OCI-LY7 (cell line): ENCODE results near the gene UGT1A10. TPM values are rescaled to one million over a fixed set of nuclear protein-coding genes. Genes with fewer than 3 reads are reported as not detected.

ENCODE experiments used
- BruUV-seq: library from RNA; stranded (reverse); fragments of 400-500 nt; replicated peaks from 2 replicates; lab custom pipeline; 2021; lab: Mats Ljungman, UMichigan
- CTCF ChIA-PET: fragments of 300-600 bp; sonication (Branson Sonifier 250); formaldehyde crosslinking; loops from one replicate; lab custom pipeline; 2022; ENCODE audit warnings: antibody characterized with exemption; ENCODE audit not compliant: unreplicated experiment; lab: Charles Lee
- POLR2A ChIA-PET: fragments of 300-600 bp; sonication (Branson Sonifier 250); formaldehyde crosslinking; loops from one replicate; lab custom pipeline; 2022; ENCODE audit warnings: antibody characterized with exemption; lab: Charles Lee
- DNase-seq: peaks from one replicate; pipeline ENCODE4 v3.0.0-alpha.2; 2015; ENCODE audit warnings: low spot score
- H2AFZ ChIP-seq: fragments of 200-600 bp; sonication (generic), shearing (Covaris generic); 2 replicates; pipeline ENCODE4 v1.6.1; 2014; ENCODE audit warnings: mild to moderate bottlenecking, antibody characterized with exemption, low read length, moderate library complexity
- H3K27ac ChIP-seq: fragments of 200-600 bp; sonication (generic); 2 replicates; pipeline ENCODE4 v1.5.1; 2014; ENCODE audit warnings: mixed run types, low read depth, mild to moderate bottlenecking, moderate library complexity, low read length, inconsistent platforms; ENCODE audit not compliant: poor library complexity, severe bottlenecking
- H3K36me3 ChIP-seq: fragments of 200-600 bp; sonication (generic); 2 replicates; pipeline ENCODE4 v1.6.1; 2014; ENCODE audit warnings: mild to moderate bottlenecking, antibody characterized with exemption, low read length, moderate library complexity, mixed read lengths; ENCODE audit not compliant: insufficient read depth
- H3K4me1 ChIP-seq: fragments of 200-600 bp; sonication (generic); 2 replicates; pipeline ENCODE4 v1.5.1; 2014; ENCODE audit warnings: mild to moderate bottlenecking, low read length; ENCODE audit not compliant: insufficient read depth, poor library complexity, severe bottlenecking
- H3K4me2 ChIP-seq: fragments of 200-600 bp; sonication (generic); 2 replicates; pipeline ENCODE4 v1.6.1; 2014; ENCODE audit warnings: mild to moderate bottlenecking, low read length
- H3K4me3 ChIP-seq: fragments of 200-600 bp; sonication (generic); 2 replicates; pipeline ENCODE4 v1.5.1; 2014; ENCODE audit warnings: mild to moderate bottlenecking, low read depth, low read length; ENCODE audit not compliant: poor library complexity, severe bottlenecking
- H3K79me2 ChIP-seq: fragments of 200-600 bp; sonication (generic); 2 replicates; pipeline ENCODE4 v1.6.1; 2016; ENCODE audit warnings: low read depth, mild to moderate bottlenecking, low read length, moderate library complexity, mixed read lengths; ENCODE audit not compliant: insufficient read depth
- H3K9me2 ChIP-seq: fragments of 200-600 bp; sonication (generic); 2 replicates; pipeline ENCODE4 v1.6.1; 2016; ENCODE audit warnings: mild to moderate bottlenecking, low read length, mixed read lengths; ENCODE audit not compliant: insufficient read depth
- H3K9me3 ChIP-seq: fragments of 200-600 bp; sonication (generic); 2 replicates; pipeline ENCODE4 v1.6.1; 2014; ENCODE audit warnings: mild to moderate bottlenecking, mixed run types, low read length, mixed read lengths
- H4K20me1 ChIP-seq: fragments of 200-600 bp; sonication (generic); 2 replicates; pipeline ENCODE4 v1.6.1; 2014; ENCODE audit warnings: mild to moderate bottlenecking, antibody characterized with exemption, low read length, moderate library complexity, mixed read lengths; ENCODE audit not compliant: insufficient read depth
- CTCF ChIP-seq: fragments of 200-600 bp; sonication (generic); conservative IDR thresholded peaks from 2 replicates; pipeline ENCODE4 v1.5.1; 2014; ENCODE audit warnings: mild to moderate bottlenecking, antibody characterized with exemption, low read length, moderate library complexity, mixed read lengths
- EZH2phosphoT487 ChIP-seq: fragments of 200-600 bp; sonication (generic); IDR thresholded peaks from 2 replicates; pipeline ENCODE4 v1.6.1; 2018; ENCODE audit warnings: low read depth, borderline replicate concordance, mild to moderate bottlenecking, mixed run types, antibody characterized with exemption, low read length, moderate library complexity, mixed read lengths
- intact Hi-C: fragments of 100-400 bp; cut with micrococcal nuclease; formaldehyde crosslinking; loops from one replicate; pipeline ENCODE4 v1.10.0; 2022; ENCODE audit not compliant: unreplicated experiment
- total RNA-seq, 2 experiments: library from RNA; depleted of rRNA in 1 of 2; stranded (reverse); fragments of >200 nt in 1 of 2; shearing (Covaris generic) in 1 of 2; gene quantifications; 2 replicates each; pipeline ENCODE4 v1.2.3, GENCODE V29; 2014 to 2022

Gene UGT1A10
- total RNA-seq, 2 experiments from 2014 or later = not detected

GRCh38 chr2:233754872-233755611 lies 118.8 kb downstream of the UGT1A10 start:
- H3K4me2 ChIP-seq = no peak overlapping the region
- H4K20me1 ChIP-seq = no peaks in the 10 kb centered on the region
- H2AFZ ChIP-seq = no peak overlapping the region
- no TSS peak for BruUV-seq
- intact Hi-C loops = no loop called here
- ChIA-PET CTCF (no interaction called here), POLR2A (no interaction called here)
- no peak overlapping the region for H3K27ac ChIP-seq
- H3K36me3 ChIP-seq = no peaks in the 10 kb centered on the region
- TF ChIP-seq CTCF (no peak), EZH2phosphoT487 (no peak)
- H3K79me2 ChIP-seq = no peaks in the 10 kb centered on the region
- no peaks in the 10 kb centered on the region; the same call in 1 of the 2 replicates for H3K9me2 ChIP-seq
- no peak for DNase-seq
- H3K4me1 ChIP-seq = no peaks in the 10 kb centered on the region
- no peaks in the 10 kb centered on the region for H3K9me3 ChIP-seq
- no peak overlapping the region for H3K4me3 ChIP-seq

- intact Hi-C loops = no loop called here
- H3K9me3 ChIP-seq = no peaks in the 10 kb centered on the region
- no peaks in the 10 kb centered on the region for H3K36me3 ChIP-seq
- no peaks in the 10 kb centered on the region for H4K20me1 ChIP-seq
- no peak overlapping the region for H3K4me2 ChIP-seq
- no peaks in the 10 kb centered on the region for H3K79me2 ChIP-seq
- no peak overlapping the region for H3K4me3 ChIP-seq
- H3K9me2 ChIP-seq = no peaks in the 10 kb centered on the region; the same call in 1 of the 2 replicates
- no peak for TF ChIP-seq EZH2phosphoT487
- no peak for TF ChIP-seq CTCF
- POLR2A ChIA-PET = no interaction called here
- no peak for DNase-seq
- CTCF ChIA-PET = no interaction called here
- no peak overlapping the region for H3K27ac ChIP-seq
- no peak overlapping the region for H2AFZ ChIP-seq
- H3K4me1 ChIP-seq = no peaks in the 10 kb centered on the region
- no TSS peak for BruUV-seq
Measured at GRCh38 chr2:233756429-233757081, 120.3 kb downstream of the UGT1A10 start.

- BruUV-seq = no TSS peak
- H3K4me2 ChIP-seq = no peak overlapping the region
- H3K27ac ChIP-seq = no peak overlapping the region
- POLR2A ChIA-PET = no interaction called here
- H3K36me3 ChIP-seq = no peaks in the 10 kb centered on the region
- no peaks in the 10 kb centered on the region for H3K79me2 ChIP-seq
- DNase-seq = no peak
- TF ChIP-seq CTCF = no peak
- no peak for TF ChIP-seq EZH2phosphoT487
- H3K9me2 ChIP-seq = no peaks in the 10 kb centered on the region; the same call in 1 of the 2 replicates
- H4K20me1 ChIP-seq = no peaks in the 10 kb centered on the region
- no peak overlapping the region for H3K4me3 ChIP-seq
- H3K4me1 ChIP-seq = no peaks in the 10 kb centered on the region
- intact Hi-C loops = no loop called here
- H3K9me3 ChIP-seq = no peaks in the 10 kb centered on the region
- no peak overlapping the region for H2AFZ ChIP-seq
- CTCF ChIA-PET = no interaction called here
Measured at GRCh38 chr2:233758141-233758540, 121.9 kb downstream of the UGT1A10 start.
